EH (cell line): Measurements from ENCODE around the gene HLA-DOA.

Source experiments
- DNase-seq: peaks from one replicate; pipeline ENCODE4 v3.0.0-alpha.2; 2015; ENCODE audit warnings: low read depth

HLA-DOA gene

DNA sequence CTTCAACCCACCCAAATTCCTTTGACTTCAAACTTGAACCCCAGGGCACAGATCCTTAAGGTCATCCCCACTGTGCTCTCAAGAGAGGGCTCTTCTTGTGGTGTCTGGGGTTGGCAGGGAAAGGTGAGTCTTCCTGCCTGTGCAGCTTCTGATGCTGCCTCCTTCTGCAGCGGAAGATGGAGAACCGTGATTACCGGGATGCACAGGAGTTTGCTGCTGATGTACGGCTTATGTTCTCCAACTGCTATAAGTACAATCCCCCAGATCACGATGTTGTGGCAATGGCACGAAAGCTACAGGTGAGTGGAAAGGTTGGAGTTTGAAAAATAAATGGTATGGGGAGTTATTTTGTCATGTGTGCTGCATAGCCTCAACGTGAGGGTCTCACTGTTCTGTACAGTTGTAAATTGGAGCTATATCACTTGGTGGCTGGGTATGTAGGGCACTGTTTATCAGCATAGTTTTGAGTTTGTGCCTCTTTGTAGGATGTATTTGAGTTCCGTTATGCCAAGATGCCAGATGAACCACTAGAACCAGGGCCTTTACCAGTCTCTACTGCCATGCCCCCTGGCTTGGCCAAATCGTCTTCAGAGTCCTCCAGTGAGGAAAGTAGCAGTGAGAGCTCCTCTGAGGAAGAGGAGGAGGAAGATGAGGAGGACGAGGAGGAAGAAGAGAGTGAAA, 32.0 kb downstream of the HLA-DOA start:
- no peak for DNase-seq

DNA sequence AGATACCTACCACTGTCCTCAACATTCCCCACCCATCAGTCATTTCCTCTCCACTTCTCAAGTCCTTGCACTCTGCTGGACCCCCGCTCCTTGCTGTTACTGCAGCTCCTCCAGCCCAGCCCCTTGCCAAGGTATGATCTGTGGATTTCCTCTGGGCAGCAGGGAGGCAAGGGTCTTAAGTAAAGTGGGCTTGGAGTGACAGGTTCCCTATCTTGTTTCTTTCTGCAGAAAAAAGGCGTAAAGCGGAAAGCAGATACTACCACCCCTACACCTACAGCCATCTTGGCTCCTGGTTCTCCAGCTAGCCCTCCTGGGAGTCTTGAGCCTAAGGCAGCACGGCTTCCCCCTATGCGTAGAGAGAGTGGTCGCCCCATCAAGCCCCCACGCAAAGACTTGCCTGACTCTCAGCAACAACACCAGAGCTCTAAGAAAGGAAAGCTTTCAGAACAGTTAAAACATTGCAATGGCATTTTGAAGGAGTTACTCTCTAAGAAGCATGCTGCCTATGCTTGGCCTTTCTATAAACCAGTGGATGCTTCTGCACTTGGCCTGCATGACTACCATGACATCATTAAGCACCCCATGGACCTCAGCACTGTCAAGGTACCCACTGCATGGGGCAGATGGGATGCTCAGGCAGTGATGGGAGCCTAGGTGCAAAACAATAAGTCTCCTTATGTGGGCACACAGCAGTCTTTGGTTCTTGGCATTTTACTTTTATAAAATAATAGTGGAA, 32.9 kb downstream of the HLA-DOA start:
- no peak for DNase-seq

DNA sequence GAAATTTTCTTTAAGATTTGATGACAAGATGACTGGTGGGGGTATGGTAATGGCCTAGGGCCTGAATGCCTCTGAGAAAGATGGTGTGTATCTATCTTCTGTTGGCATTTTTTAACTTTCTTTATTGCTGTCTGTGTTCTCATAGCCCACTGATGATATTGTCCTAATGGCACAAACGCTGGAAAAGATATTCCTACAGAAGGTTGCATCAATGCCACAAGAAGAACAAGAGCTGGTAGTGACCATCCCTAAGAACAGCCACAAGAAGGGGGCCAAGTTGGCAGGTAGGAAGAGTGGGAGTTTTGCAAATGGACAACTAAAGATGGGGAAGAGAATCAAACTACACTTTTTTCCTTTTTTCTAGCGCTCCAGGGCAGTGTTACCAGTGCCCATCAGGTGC, 33.5 kb downstream of the HLA-DOA start:
- no peak for DNase-seq

DNA sequence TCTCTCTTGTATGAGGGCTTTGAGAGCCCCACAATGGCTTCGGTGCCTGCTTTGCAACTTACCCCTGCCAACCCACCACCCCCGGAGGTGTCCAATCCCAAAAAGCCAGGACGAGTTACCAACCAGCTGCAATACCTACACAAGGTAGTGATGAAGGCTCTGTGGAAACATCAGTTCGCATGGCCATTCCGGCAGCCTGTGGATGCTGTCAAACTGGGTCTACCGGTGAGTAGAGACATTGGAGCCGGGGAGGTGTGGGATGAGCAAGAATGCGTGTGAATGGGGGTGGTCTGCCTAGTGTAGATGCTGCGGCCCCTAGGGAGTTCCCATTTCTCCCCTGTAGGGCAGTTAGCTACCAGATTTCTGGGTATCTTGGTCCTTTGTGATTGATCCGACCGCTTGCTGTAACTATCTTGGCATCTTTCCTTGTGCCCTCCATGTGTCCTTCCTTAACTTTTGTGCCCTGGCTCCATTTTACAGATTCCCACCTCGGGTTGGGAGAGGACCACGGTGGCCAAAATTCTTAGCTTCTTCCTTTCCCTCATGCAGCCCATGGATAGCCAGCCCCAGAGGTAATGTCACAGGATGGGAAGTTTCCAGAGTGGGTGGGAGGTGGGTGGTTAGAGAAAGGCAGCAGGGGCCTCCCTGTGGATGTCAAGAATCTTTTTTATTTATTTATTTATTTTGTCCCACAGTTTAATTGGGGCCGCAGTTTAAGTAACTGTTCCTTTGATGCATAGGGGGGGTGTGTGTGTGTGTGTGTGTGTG, 34.7 kb downstream of the HLA-DOA start:
- DNase-seq: no peak

DNA sequence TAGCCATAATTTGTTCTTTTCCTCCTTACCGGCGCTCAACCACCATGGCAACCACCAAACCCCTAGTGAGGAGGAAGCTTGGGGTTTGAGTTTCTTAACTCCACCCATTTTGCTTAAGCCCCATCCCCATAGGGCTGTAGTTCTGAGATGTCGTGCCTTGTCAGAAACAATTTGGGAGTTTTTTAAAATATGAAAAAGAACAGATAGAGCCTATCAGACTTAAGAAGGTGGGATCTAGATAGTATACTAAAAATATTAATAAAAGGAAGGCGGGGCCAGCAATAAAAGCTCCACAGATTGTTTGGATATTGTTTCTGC, 35.4 kb downstream of the HLA-DOA start:
- DNase-seq: peak; percentile 73

DNA sequence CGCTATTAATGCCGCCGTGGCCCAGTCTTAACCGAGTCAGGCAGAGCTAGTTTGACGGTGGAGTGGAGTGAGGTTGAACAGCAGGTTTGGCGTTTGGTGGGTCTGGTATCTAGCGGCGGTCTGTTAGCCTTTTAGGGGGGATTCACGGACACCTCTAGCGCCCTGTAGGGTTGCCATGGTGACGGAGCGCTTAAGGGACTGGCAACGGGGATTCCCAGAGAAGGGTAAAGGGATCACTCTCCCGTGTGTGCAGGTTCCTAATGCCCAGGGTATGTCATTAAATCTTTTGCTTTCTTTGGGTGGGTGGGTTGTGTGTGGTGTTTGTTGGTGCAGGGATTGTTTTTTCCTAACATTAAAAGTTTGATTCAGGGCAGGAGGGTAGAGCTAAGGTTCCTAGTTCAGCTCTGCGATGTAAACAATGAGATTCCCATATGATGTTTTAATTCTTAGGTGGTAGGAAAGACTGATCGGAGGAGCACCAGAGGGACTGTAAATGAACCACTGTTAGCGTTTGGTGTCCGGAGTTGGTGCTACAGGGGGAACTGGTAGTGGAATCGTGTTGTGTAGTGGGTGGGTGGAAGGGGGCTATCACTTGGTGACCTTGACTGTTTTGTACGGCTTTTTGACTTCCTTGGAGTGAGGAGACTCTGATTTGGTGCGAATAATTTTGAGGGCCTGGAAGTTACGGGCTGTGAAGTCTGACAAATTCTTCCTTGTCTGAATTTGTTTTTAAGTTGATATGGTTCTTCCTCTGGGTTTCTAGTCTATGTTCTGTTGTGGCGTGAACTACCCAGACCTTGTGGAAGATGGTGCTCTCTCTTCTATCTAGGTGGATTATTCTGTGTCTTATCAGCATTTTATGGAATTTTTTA, 36.0 kb downstream of the HLA-DOA start:
- peak; percentile 58 for DNase-seq

DNA sequence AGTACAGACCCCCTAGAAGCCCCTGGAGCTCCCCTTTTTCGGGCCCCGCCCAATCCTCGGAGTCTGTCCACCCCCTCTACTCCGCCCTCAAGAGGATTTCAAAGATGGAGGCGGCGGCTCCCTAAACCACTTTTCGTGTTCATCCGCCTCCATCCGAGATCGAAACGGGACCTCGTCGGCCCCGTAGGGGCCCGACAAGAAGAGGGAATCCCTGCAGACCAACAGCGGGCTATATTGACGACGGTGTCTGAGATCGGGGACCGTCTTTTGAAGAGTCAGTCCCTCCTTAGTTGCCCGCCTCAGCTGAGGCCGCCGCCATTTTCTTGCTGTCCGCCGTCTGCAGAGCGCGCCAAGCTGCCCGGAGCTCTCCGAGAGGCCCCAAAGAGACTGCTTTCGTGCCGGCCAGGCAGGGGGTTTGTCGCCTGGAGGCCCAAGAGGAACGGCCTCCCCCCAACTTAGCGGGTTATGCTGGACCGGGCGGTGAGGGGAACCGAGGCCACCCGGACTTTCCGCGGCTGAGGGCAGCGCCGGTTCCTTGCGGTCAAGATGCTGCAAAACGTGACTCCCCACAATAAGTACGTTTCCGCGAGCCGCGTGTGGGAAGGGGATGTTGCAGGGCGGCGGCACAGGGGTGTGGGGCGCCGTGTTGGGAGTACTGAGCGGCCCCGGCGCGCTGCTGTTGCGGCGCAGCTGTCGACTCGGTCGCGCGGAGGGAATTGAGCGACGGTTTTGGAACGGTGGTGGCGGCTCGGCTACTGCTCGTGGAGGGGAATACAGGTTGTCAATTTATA, 36.8 kb downstream of the HLA-DOA start:
- DNase-seq: no peak

DNA sequence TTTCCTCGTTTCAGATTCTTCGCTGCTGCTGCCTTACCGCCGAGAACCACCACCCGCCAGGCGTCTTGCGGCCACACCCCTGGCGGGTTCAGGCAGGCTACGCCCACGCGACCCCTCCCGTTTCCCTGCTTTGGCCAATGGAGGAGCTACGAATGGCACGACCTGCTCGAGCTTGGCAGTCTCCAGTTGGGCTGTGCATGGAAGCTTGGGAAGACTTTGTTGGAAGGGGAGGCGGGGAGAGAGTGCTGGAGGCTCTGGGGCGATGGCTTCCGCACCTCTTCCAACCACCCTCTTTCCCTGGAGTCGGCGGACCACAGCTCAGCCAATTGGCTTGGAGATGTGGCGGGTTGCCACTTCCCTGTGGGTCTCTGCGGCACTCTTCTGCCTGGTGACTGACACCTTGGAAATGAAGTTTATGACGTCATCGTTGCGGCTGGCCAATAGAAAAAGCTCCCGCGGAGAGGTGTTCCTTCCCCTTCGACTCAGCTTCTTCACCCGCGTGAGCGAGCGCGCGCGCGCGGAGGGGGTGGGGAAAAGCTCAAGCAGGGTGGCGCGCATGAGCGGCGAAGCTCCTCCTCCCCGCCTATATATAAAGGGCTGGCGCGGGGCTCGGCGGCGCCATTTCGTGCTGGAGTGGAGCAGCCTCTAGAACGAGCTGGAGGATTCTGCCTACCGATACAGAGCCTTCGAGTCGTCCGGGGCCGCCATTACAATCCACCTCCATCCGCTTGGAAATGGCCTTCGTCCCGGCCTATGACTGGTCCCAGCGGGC, 37.6 kb downstream of the HLA-DOA start:
- peak; percentile 100 for DNase-seq

DNA sequence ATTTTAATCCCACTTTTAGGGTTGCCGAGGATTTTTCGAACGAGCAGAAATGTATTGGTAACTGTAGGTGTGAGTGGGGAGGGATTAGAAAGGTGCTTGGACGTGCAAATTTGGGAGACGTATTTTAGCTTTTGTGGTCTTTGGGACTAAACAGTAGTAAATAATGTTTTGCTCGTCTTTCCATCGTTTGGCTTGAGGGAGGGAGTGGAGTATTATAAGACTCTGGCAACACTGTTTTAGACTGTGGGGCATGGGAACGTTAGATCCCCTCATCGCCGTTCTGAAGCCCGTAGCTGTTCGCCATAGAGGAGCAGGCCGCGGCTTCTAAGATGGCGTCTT, 38.2 kb downstream of the HLA-DOA start:
- no peak for DNase-seq

DNA sequence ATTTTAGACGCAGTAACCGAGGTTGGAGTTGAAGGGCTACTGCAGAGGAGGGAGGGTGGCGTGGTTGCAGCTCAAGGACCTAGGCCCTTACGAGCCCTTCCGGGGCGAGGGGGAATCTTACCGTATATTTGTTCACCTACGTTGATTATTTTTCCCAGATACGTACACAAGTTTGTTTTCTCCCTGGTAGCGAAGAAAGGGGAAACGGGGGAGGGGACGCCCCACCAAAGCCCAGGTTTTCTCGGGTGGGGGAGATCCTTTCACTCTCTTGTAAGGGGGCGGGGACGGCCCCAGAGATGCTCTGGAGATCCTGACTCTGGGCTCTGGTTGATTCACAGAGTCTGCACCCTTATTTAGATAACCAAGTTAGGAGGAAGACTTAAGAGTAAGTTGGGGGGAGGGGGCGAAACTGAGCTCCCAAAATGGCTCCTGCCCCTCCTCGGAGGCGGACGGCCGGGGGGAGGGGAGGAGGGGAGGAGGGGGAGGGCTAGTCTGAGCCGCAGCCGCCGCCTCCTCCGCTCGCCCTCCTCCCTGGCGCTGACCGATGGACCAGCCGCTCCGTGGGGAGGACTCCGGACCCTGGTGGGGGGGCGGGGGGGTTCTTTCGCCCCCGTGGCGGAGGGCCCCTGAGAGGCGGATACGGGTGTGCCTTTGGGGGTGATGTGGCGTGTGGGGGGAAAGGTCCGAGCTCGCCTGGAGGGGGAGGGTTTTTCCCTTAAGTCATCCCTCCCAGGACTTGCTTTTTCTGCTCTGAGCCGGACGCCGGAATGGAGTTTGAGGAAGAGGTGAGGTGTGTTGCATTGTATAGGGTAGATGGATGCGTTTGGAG, 38.8 kb downstream of the HLA-DOA start:
- DNase-seq: peak; percentile 97

DNA sequence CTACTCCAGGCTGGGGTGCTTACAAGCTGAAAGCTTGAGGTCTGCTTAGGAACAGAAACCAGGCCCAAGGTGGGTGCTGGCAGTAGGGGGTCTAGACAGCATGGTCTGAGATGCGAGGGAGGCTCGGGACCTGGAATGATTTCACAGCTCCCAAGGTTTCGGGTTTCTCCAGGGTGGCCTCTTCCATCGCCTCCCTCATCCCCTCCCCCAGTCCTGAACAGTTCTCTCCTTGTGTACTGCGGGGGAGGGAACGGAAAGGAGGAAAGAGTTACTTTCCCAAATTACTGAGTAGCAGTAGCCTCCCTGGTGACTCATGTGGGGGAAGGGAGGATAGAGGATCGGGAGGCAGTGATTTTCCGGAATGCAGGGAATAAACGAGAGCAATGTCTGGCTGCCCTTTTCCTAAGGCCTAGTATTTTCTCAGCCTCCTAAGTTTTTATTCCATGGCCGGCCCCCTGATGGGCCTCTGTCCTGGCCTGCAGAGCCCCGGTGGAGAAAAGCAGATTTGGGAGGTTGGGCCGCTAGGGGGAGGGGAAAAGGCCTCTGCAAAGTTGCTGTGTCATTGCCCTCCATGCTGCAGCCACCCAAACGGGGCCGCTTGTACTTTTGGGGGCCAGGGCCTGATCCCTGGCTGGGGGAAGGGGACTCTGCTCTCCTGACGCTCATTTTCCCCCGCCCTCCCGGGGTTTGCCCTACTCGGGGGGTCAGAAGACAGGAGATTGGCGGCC, 39.5 kb downstream of the HLA-DOA start:
- peak; percentile 99 for DNase-seq

DNA sequence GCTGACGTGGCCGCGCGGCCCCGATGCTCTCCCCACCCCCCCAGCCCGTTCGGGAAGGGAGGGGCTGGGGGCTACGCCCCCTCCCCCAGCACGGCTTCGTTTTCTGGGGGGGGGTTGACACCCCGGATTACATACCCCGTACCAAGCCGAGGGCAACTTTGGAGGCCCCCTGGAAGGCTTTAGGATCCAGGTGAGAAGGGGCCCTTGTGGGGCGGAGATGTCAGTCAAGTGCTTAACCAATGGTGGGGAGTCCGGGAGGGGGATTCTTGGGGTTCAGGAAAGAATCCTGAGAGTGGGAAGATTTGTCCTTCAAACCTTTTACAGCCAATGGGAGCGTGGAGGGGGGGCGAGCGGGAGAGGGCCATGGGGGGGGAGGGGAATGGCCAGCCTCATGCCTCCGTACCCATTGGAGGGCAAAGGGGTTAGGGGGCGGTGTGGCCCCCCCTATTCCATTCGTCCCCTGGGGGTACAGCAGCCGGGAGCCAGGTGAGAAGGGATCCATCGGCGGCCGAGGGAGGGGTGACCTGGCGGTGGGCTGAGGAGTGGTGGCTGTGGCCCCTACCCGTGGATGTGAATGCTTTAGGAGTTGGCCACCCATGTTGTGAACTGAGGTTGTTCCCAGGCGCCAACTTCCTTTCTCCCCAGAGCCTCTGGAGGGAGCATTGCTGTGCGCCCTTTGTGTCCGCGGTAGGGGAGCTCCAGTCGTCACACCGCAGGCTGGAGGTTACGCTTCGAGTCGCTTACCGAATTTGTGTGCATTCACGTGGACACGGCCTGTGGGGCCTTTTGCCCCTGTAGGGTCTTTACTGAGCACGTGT, 40.3 kb downstream of the HLA-DOA start:
- DNase-seq: peak; percentile 84

DNA sequence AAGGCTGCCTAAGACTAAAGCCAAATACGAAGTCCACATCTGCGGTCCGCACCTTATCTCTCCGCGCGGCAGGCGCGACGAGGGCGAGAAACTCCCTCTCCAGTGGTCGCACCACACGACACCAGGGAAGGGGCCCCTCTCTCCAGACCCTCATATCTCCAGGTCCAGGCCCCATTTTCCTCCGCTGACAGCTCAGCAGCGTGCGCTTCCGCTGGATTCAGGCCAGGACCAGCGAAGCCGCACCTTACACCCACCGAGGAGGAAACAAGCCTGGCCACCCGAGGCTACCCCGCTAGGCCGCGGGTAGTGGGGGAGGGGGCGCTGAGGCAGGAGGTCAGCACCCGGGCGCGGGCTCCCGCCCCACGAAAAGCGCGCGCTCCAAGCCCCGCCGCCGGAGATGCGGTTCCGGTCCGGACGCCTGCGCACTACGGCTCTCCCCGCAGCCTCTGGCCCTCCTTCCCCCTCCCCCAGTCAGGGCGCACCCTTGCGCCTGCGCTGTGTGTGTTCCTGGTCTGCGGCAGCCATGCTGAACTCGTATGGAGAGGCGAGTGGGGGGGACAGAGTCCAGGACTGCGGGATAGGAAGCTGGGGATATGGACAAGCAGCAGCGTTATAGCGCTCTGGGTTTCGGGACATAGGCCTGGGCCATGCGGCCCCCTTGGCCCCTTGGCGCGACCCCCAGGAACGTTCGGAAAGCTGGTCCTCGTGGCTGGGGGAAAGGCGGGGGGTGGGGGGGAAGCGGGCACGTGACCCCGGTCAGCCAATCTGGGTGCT, 41.1 kb downstream of the HLA-DOA start, which contains the start of gene BRD2:
Gene BRD2, plus strand, starts transcription at position 502 of the 774 bp plus-strand sequence. CDS start 4,305 bp downstream, outside the sequence.
- DNase-seq: peak; percentile 97

DNA sequence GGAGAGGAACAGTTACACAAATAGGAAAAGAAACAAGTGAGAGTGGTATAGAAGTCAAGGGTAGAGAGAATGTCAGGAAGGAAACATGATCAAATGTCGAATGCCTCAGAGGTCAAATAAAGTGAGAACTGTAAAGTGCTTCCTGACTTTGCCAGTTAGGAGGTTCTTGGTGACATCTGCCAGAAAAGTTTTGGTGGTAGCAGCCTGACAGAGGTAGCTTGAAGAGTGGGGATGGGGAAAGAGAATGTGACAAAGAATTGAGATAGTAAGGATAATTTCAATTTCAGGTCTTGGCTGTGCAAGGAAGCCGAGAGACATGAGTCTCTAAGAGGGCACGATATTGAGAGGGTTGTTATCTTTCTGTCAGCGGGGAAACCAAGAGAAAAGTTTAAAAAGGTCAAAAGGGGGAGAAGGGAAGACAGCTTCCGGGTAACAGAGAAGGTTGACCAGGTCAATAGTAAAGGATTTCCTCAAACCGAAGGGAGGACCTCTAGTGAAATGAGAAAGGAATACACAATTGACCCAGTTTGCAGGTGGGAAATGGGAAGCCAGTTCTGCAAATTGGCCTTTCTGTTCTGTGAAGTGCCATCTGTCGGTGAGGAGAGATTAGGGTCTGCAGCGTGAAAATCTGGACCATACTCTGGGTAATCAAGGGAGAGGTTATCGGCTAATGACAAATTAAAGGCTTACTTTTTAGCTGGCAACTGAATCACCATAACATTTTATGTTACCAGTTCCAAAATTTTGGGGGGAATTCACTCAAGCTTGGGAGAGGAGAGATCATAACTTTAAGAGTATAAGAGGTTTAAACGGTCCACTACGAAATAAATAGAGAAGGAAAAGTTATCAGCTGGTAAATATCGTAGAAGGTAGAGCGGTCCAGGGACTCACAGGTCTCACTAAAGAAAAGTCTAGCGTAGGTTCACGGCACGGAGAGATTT, 42.0 kb downstream of the HLA-DOA start:
- peak; percentile 56 for DNase-seq

DNA sequence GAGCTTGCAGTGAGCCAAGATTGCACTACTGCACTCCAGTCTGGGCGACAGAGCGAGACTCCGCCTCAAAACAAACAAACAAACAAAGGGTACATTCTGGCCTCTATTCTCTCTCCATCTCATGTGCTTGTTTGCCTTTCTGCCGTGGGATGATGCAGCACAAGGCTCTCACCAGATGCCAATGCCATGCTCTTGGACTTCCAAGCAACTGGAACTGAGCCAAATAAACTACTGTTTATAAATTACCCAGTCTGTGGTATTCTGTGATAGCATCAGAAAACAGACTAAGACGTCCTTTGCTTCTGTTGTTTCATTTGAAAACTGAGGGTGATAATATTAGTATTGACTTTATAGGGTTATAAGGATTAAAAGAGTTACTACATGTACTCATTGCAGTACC, 44.6 kb downstream of the HLA-DOA start:
- no peak for DNase-seq

DNA sequence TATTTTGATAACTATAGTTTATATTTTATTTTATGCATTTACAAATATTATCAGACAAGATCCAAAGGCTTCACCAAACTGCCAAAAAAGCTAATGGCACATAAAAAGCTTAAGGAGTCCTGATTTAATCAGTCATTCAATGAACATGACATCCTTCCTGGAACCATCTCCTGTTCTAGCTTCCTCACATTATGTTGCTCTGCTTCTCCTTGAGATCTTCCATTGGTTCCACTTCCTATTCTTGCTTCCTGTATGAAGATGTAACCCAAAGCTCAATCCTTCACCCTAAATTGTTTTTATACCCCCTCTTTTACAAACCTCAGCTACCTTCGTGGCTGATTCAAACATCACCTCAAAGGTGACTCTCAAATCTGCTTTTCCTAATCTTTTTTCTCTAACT, 45.5 kb downstream of the HLA-DOA start:
- DNase-seq: no peak
